Ovary (tissue), 3 donors: ENCODE data around the gene SPO11.

Experiments used
- EP300 ChIP-seq: sonication (generic); formaldehyde crosslinking; IDR thresholded peaks from one replicate; pipeline ENCODE4 v1.6.1; 2017; ENCODE audit warnings: antibody characterized with exemption
- POLR2A ChIP-seq: fragments of 450-650 bp; IDR thresholded peaks from one replicate; pipeline ENCODE4 v1.6.1; 2017; ENCODE audit warnings: antibody characterized with exemption, mild to moderate bottlenecking, moderate library complexity
- TF ChIP-seq, protein P1 (sequence below), 3 donors: fragments of 450-650 bp in 2 of 3; fragments of 200-600 bp in 1 of 3; IDR thresholded peaks; one replicate each; pipeline versions ENCODE4 v1.5.1 to v1.8.0; 2016 to 2022; ENCODE audit warnings: antibody characterized with exemption in 3 of 3, mild to moderate bottlenecking in 1 of 3
- donor health status: DM: no; HTN: no; CAD: no.

DNA sequence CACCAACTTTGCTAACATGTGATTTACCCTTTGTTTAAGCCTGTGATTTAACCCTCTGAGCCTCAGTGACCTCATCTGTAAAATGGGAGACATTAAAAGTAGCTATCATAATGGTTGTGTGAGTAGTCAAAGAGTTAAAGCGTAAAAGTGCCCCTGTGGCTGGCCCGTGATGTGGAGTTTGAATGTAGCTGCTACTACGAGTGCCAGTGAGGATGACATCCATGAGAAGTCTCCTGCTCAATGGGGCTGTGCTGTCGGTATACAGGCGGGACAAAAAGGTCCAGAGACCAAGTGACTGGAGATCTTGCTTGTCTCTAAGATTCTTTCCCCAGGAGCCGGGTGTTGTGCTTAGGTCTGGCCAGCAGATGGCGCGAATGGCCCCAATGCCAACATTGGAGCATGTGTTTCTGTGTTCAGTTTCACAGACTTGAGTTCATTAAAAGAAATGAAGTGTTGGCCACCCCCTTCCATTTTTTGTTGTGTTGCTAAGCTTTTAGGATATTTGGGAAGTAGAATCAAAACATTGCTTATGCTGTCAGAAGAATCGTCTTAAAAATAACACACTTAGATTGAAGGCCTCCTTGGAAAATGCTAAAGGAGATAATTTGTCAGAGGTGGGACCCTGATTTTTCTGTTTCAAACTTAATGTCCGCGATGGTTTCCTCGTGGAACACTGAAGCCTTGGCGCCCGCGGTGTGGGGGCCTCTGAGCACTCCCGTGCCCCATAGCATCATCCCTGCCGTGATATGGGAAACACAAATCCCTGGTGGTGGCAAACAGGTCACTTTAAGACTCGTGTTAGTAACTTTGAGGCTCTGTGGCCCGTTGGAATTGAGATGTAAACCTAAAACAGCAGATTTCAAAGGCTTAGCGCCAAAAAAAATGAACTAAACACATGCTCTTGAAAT, 52.2 kb downstream of the SPO11 start:
- TF ChIP-seq EP300 (no peak), POLR2A (no peak)
- TF ChIP-seq, protein P1, sequence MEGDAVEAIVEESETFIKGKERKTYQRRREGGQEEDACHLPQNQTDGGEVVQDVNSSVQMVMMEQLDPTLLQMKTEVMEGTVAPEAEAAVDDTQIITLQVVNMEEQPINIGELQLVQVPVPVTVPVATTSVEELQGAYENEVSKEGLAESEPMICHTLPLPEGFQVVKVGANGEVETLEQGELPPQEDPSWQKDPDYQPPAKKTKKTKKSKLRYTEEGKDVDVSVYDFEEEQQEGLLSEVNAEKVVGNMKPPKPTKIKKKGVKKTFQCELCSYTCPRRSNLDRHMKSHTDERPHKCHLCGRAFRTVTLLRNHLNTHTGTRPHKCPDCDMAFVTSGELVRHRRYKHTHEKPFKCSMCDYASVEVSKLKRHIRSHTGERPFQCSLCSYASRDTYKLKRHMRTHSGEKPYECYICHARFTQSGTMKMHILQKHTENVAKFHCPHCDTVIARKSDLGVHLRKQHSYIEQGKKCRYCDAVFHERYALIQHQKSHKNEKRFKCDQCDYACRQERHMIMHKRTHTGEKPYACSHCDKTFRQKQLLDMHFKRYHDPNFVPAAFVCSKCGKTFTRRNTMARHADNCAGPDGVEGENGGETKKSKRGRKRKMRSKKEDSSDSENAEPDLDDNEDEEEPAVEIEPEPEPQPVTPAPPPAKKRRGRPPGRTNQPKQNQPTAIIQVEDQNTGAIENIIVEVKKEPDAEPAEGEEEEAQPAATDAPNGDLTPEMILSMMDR (IDR thresholded peaks at IDR 0.05) = peak; percentile 78 to 89 (median 87)
